ENCODE measurements around the gene PRDM16. TPM values are rescaled to one million over a fixed set of nuclear protein-coding genes. Genes with fewer than 3 reads are reported as not detected.

Gene PRDM16
- total and polyA plus RNA-seq, 2 of the 4 experiments (the other 2 are of a cell fraction): 0.02 TPM; not detected in 1

DNA sequence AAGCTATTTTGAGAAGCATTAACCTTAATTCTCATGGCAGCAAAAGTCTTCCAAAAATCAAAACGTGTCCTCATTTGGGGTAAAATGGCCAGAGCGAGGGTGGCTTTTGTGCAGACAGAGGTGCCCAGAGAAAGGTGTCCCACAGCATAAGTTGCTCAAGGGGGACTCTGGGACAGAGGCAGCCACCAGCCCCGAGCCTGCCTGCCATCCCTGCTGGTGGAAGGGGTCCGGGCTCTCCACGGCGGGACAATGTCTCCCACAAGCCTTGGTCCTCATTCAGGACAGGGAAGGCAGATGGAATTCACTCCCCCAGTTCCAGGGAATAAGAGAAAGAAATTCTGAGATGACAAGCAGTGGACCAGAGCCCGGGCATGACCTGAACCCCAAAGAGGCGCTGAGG is 372.9 kb downstream of the PRDM16 start:
- intact Hi-C loops (cut with micrococcal nuclease): no loop called here
- ATAC-seq (ENCODE audit: low read depth): no peak
- 0 out of 2 replicates have a peak, but pooled peaks cover 2% of the 10 kb centered on the region for H3K9me3 ChIP-seq (ENCODE audit: control insufficient read depth, insufficient read depth, low read length)

More for the DNA sequence above, 372.9 kb downstream of the PRDM16 start:
- Histone ChIP-seq H3K9me1 (ENCODE audit: insufficient read depth, low read length) (no peaks in the 10 kb centered on the region), H3K14ac (replicated peaks; ENCODE audit: low read depth, low read length) (no peak overlapping the region), H3K18ac (ENCODE audit: low read depth, low read length) (no peak overlapping the region), H3K4me3 (ENCODE audit: insufficient read depth, low read depth, low read length) (no peak overlapping the region), H3K36me3 (ENCODE audit: control insufficient read depth, insufficient read depth, low read length) (no peaks in the 10 kb centered on the region), H4K5ac (ENCODE audit: low read depth, low read length) (no peak overlapping the region), H3K27me3 (ENCODE audit: control insufficient read depth, insufficient read depth, low read length) (peaks cover 34% of the 10 kb centered on the region), H4K91ac (ENCODE audit: insufficient read depth, low read depth, low read length) (no peak overlapping the region), H3K27ac (ENCODE audit: insufficient read depth, low read length) (no peak overlapping the region), H3K4me1 (ENCODE audit: control insufficient read depth, insufficient read depth, low read length) (no peaks in the 10 kb centered on the region), H2AK9ac (replicated peaks; ENCODE audit: low read depth, low read length, poor library complexity) (no peak overlapping the region), H2BK15ac (ENCODE audit: low read depth, low read length) (no peak overlapping the region), H2AK5ac (ENCODE audit: low read depth, low read length) (no peak overlapping the region), H2BK20ac (ENCODE audit: low read depth, low read length) (no peak overlapping the region), H2AFZ (replicated peaks; ENCODE audit: low read length, poor library complexity) (no peak overlapping the region), H3K4ac (ENCODE audit: low read depth, low read length) (no peak overlapping the region), H2BK5ac (ENCODE audit: low read depth, low read length, poor library complexity, severe bottlenecking) (no peak overlapping the region), H3K23ac (ENCODE audit: low read depth, low read length) (no peak overlapping the region), H3K9ac (ENCODE audit: low read depth, low read length) (no peak overlapping the region), H4K20me1 (ENCODE audit: insufficient read depth, low read length) (no peaks in the 10 kb centered on the region), H3K56ac (ENCODE audit: extremely low read depth, insufficient read depth, low read length) (no peak overlapping the region), H3K79me1 (ENCODE audit: low read depth in 1 of 2, low read length in 2 of 2) (no peaks in the 10 kb centered on the region), H4K8ac (ENCODE audit: low read depth in 2 of 2, low read length in 2 of 2) (no peak overlapping the region), H3K4me2 (ENCODE audit: low read depth, low read length) (no peak overlapping the region), H2BK120ac (ENCODE audit: low read depth, low read length) (no peak overlapping the region)
- CTCF ChIA-PET: no interaction called here
- no peak for DNase-seq
- no TSS peak for BruUV-seq (replicated peaks)
- dilution Hi-C loops (cut with HindIII; ENCODE audit: low sequenced_read_pairs, unreplicated experiment): no loop called here
- POLR2A ChIA-PET (ENCODE audit: unreplicated experiment): no interaction called here
- 40% methylated on average over 1 of the region's 8 CpGs; no CpG with 5 or more reads in 1 of the 2 experiments for WGBS, 2 experiments (ENCODE audit: extremely low coverage in 2 of 2, insufficient read length in 1 of 2)
- no peak for TF ChIP-seq RFX5 (IDR thresholded peaks at IDR 0.05; ENCODE audit: low read depth, low read length)
- no peak for TF ChIP-seq MAZ (IDR thresholded peaks at IDR 0.05; ENCODE audit: borderline replicate concordance, low read depth, low read length)
- TF ChIP-seq, protein P1, sequence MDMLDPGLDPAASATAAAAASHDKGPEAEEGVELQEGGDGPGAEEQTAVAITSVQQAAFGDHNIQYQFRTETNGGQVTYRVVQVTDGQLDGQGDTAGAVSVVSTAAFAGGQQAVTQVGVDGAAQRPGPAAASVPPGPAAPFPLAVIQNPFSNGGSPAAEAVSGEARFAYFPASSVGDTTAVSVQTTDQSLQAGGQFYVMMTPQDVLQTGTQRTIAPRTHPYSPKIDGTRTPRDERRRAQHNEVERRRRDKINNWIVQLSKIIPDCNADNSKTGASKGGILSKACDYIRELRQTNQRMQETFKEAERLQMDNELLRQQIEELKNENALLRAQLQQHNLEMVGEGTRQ (IDR thresholded peaks at IDR 0.05; ENCODE audit: low read depth, low read length): no peak
- TF ChIP-seq NFE2L2 (IDR thresholded peaks at IDR 0.05; ENCODE audit: low read depth, low read length): no peak
- TF ChIP-seq RCOR1 (IDR thresholded peaks at IDR 0.05; ENCODE audit: insufficient replicate concordance, low read length): no peak
- no peak for TF ChIP-seq CHD1 (IDR thresholded peaks at IDR 0.05; ENCODE audit: low read depth, low read length)
- no peak for TF ChIP-seq SMC3 (IDR thresholded peaks at IDR 0.05; ENCODE audit: low read depth, low read length)
- TF ChIP-seq BHLHE40 (IDR thresholded peaks at IDR 0.05; ENCODE audit: low read depth, low read length): no peak
- TF ChIP-seq, protein P2, sequence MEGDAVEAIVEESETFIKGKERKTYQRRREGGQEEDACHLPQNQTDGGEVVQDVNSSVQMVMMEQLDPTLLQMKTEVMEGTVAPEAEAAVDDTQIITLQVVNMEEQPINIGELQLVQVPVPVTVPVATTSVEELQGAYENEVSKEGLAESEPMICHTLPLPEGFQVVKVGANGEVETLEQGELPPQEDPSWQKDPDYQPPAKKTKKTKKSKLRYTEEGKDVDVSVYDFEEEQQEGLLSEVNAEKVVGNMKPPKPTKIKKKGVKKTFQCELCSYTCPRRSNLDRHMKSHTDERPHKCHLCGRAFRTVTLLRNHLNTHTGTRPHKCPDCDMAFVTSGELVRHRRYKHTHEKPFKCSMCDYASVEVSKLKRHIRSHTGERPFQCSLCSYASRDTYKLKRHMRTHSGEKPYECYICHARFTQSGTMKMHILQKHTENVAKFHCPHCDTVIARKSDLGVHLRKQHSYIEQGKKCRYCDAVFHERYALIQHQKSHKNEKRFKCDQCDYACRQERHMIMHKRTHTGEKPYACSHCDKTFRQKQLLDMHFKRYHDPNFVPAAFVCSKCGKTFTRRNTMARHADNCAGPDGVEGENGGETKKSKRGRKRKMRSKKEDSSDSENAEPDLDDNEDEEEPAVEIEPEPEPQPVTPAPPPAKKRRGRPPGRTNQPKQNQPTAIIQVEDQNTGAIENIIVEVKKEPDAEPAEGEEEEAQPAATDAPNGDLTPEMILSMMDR (conservative IDR thresholded peaks at IDR 0.05; ENCODE audit: low read depth, low read length): no peak
- in situ Hi-C loops (cut with MboI; ENCODE audit: low sequenced_read_pairs): no loop called here
